Measurements from ENCODE around the gene LOC128125822.

The LOC128125822 gene

GRCh38 chr6:63600136-63600535 lies 27.9 kb downstream of the LOC128125822 start:
- Histone ChIP-seq H3K4me2 (ENCODE audit: insufficient read depth, low read length) (no peak overlapping the region), H3K9ac (replicated peaks; ENCODE audit: extremely low read depth, insufficient read depth, low read length) (no peak overlapping the region), H3K27me3 (ENCODE audit: control insufficient read depth in 2 of 2, insufficient read depth in 2 of 2, low read length in 2 of 2) (peaks cover 0 to 2% of the 10 kb centered on the region in 2 experiments), H3K79me2 (ENCODE audit: control insufficient read depth, insufficient read depth, low read length) (no peaks in the 10 kb centered on the region), H3K27ac (ENCODE audit: insufficient read depth, low read depth, low read length) (no peak overlapping the region), H3K9me1 (replicated peaks; ENCODE audit: control insufficient read depth, extremely low read depth, insufficient read depth, low read length) (no peaks in the 10 kb centered on the region), H2AFZ (ENCODE audit: low read depth, low read length) (no peak overlapping the region), H3K9me3 (replicated peaks; ENCODE audit: control insufficient read depth, insufficient read depth, low read length) (no peaks in the 10 kb centered on the region), H3K4me1 (ENCODE audit: control insufficient read depth, extremely low read depth, insufficient read depth, low read length) (peaks cover 2% of the 10 kb centered on the region), H3K4me3 (replicated peaks in 1 of 3; ENCODE audit: insufficient read depth in 1 of 3, low read depth in 1 of 3, low read length in 3 of 3) (no peak overlapping the region), H3K36me3 (ENCODE audit: control insufficient read depth in 2 of 2, extremely low read depth in 1 of 2, insufficient read depth in 2 of 2, low read length in 2 of 2) (no peaks in the 10 kb centered on the region), H4K20me1 (replicated peaks; ENCODE audit: control insufficient read depth, extremely low read depth, insufficient read depth, low read length) (no peaks in the 10 kb centered on the region)
- no peak for TF ChIP-seq EZH2 (IDR thresholded peaks at IDR 0.05; ENCODE audit: borderline replicate concordance, low read depth, low read length, severe bottlenecking)
- TF ChIP-seq CTCF (IDR thresholded peaks at IDR 0.05; ENCODE audit: extremely low read depth in 1 of 2, insufficient read depth in 1 of 2, low read depth in 1 of 2, low read length in 2 of 2): no peak
- TF ChIP-seq JUN (IDR thresholded peaks at IDR 0.05; ENCODE audit: borderline replicate concordance, insufficient read depth, insufficient read length, low read depth): no peak
- no peak for TF ChIP-seq MYC (IDR thresholded peaks at IDR 0.05; ENCODE audit: low read depth, low read length)
- no peak for TF ChIP-seq GATA2 (IDR thresholded peaks at IDR 0.05; ENCODE audit: insufficient read depth, insufficient read length, low read depth, low read length)
- no peak for TF ChIP-seq FOS (IDR thresholded peaks at IDR 0.05; ENCODE audit: borderline replicate concordance, insufficient read depth, low read length)
- no peak for TF ChIP-seq POLR2A (IDR thresholded peaks at IDR 0.05; ENCODE audit: low read depth, low read length)
- TF ChIP-seq MAX (IDR thresholded peaks at IDR 0.05; ENCODE audit: insufficient read depth, insufficient read length): no peak
- no peak for TF ChIP-seq POLR2AphosphoS5 (IDR thresholded peaks at IDR 0.05; ENCODE audit: insufficient read depth, low read depth, low read length)
- dilution Hi-C loops (cut with MboI; ENCODE audit: extremely low pct_ligation_motif_present, low sequenced_read_pairs) (no loop called here), intact Hi-C loops (cut with micrococcal nuclease) (no loop called here)
- DNase-seq (ENCODE audit: low read depth, low spot score): no peak
- CTCF ChIA-PET: interaction anchor here (3.1 to 4.9 kb wide), 2 partner anchors 160 to 165 kb away, joined by 61 to 94 read pairs; no protein-coding TSS in a partner anchor
- BruUV-seq (replicated peaks): no TSS peak
- POLR2A ChIA-PET: no interaction called here
- FAIRE-seq: no peak

Data from endothelial cell of umbilical vein (primary cell).